NCI-H1417 treated with DMSO at 0.1 percent for 48 hours (cell line): ENCODE results near the gene TAAR1.
A peak's percentile ranks its signal among the peaks of the same experiment; 100 is the strongest.
"Not testable (repeated sequence)": the region's sequence is repeated elsewhere in the genome, so short reads cannot be mapped to it uniquely, and the experiment has no call there.

Experiments
- DNase-seq: peaks from one replicate; lab custom pipeline; 2025; lab: John Stamatoyannopoulos, UW

The TAAR1 gene

GRCh38 chr6:132659082-132659481 is at the start of gene TAAR1:
Gene TAAR1 (minus strand): TSS chr6:132659182. CDS start chr6:132646003, 13,179 bp downstream.
- peak; percentile 95 for DNase-seq

GRCh38 chr6:132708771-132709170 is 49.8 kb upstream of the TAAR1 start:
- no peak for DNase-seq

GRCh38 chr6:132708002-132708401 is 49.0 kb upstream of the TAAR1 start:
- DNase-seq = no peak

- not testable (repeated sequence) for DNase-seq
Observed at GRCh38 chr6:132706756-132707155, 47.8 kb upstream of the TAAR1 start.

GRCh38 chr6:132703936-132704335 is 45.0 kb upstream of the TAAR1 start:
- DNase-seq = no peak

GRCh38 chr6:132698608-132699007 is 39.6 kb upstream of the TAAR1 start:
- DNase-seq = no peak

GRCh38 chr6:132695773-132696172 is 36.8 kb upstream of the TAAR1 start:
- DNase-seq = no peak

- DNase-seq = no peak
Observed at GRCh38 chr6:132693478-132693877, 34.5 kb upstream of the TAAR1 start.

GRCh38 chr6:132690678-132691077 is 31.7 kb upstream of the TAAR1 start:
- no peak for DNase-seq

GRCh38 chr6:132687306-132687705 is 28.3 kb upstream of the TAAR1 start:
- DNase-seq = no peak

GRCh38 chr6:132686531-132686930 is 27.5 kb upstream of the TAAR1 start:
- DNase-seq = no peak

GRCh38 chr6:132685009-132685408 is 26.0 kb upstream of the TAAR1 start:
- peak; percentile 5 for DNase-seq

- no peak for DNase-seq
Observed at GRCh38 chr6:132684272-132684671, 25.3 kb upstream of the TAAR1 start.

GRCh38 chr6:132683543-132683942 is 24.6 kb upstream of the TAAR1 start:
- DNase-seq = no peak

GRCh38 chr6:132679094-132679493 is 20.1 kb upstream of the TAAR1 start:
- not testable (repeated sequence) for DNase-seq

GRCh38 chr6:132675749-132676148 is 16.8 kb upstream of the TAAR1 start:
- DNase-seq = no peak

- DNase-seq = no peak
Observed at GRCh38 chr6:132675002-132675401, 16.0 kb upstream of the TAAR1 start.

GRCh38 chr6:132673376-132674094 is 14.6 kb upstream of the TAAR1 start:
- no peak for DNase-seq

- DNase-seq = no peak
Observed at GRCh38 chr6:132671295-132671694, 12.3 kb upstream of the TAAR1 start.

- peak; percentile 26 for DNase-seq
Observed at GRCh38 chr6:132669690-132670291, 10.8 kb upstream of the TAAR1 start.

GRCh38 chr6:132666118-132666517 is 7.1 kb upstream of the TAAR1 start:
- no peak for DNase-seq

GRCh38 chr6:132664309-132665034 is 5.5 kb upstream of the TAAR1 start:
- no peak for DNase-seq

- no peak for DNase-seq
Observed at GRCh38 chr6:132663661-132664060, 4.7 kb upstream of the TAAR1 start.
